Mammary epithelial cell (primary cell): Measurements from ENCODE around the gene ARHGEF38.

Experiments used
- EZH2 ChIP-seq: IDR thresholded peaks from 2 replicates; pipeline ENCODE4 v1.6.1; 2012; ENCODE audit warnings: low read length, inconsistent platforms, borderline replicate concordance
- TF ChIP-seq, protein P1 (sequence below), 2 donors: IDR thresholded peaks in 1 of 2; conservative IDR thresholded peaks in 1 of 2; 2 replicates each; pipeline ENCODE4 v1.5.1; 2011 to 2012; ENCODE audit warnings: inconsistent platforms in 2 of 2, low read length in 2 of 2, mild to moderate bottlenecking in 2 of 2, control low read depth in 1 of 2, low read depth in 1 of 2; ENCODE audit not compliant: insufficient read depth in 1 of 2; ENCODE audit errors: extremely low read depth in 1 of 2

DNA sequence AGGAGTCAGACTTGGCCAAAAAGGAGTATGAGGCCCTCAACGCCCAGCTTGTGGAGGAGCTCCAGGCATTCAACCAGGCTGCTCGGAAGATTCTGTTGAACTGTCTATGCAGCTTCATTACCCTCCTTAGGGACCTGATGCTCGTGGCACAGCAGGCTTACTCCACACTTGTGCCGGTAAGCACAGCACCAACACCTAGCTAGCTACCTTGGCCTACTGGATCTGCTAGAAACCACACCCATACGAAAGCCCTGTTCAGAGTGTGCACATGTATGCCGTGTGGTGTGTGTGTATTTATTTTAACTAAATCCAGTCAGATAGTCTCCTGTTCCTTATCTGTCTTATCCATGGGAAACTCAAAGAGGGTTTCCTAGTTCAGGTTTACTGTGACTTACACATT, 106.8 kb downstream of the ARHGEF38 start:
- TF ChIP-seq, protein P1, sequence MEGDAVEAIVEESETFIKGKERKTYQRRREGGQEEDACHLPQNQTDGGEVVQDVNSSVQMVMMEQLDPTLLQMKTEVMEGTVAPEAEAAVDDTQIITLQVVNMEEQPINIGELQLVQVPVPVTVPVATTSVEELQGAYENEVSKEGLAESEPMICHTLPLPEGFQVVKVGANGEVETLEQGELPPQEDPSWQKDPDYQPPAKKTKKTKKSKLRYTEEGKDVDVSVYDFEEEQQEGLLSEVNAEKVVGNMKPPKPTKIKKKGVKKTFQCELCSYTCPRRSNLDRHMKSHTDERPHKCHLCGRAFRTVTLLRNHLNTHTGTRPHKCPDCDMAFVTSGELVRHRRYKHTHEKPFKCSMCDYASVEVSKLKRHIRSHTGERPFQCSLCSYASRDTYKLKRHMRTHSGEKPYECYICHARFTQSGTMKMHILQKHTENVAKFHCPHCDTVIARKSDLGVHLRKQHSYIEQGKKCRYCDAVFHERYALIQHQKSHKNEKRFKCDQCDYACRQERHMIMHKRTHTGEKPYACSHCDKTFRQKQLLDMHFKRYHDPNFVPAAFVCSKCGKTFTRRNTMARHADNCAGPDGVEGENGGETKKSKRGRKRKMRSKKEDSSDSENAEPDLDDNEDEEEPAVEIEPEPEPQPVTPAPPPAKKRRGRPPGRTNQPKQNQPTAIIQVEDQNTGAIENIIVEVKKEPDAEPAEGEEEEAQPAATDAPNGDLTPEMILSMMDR (conservative IDR thresholded peaks at IDR 0.05 in 1 of 2, IDR thresholded peaks at IDR 0.05 in 1 of 2; ENCODE audit: extremely low read depth in 1 of 2, insufficient read depth in 1 of 2, low read depth in 1 of 2, low read length in 2 of 2), result no peak
- TF ChIP-seq EZH2, result no peak
